Epithelial cell of prostate (primary cell): Measurements from ENCODE around the gene SIT1.
"Not testable (repeated sequence)": the region's sequence is repeated elsewhere in the genome, so short reads cannot be mapped to it uniquely, and the experiment has no call there.

Experiments used
- DNase-seq: peaks from one replicate; pipeline ENCODE4 v3.0.0-alpha.2; 2011; ENCODE audit warnings: low read depth, low spot score
- H3K27ac ChIP-seq: fragments of 450-650 bp; 2 replicates; pipeline ENCODE4 v1.5.1; 2017; ENCODE audit warnings: mild to moderate bottlenecking

Gene SIT1

GRCh38 chr9:35640431-35640830 lies 10.3 kb downstream of the SIT1 start:
- H3K27ac ChIP-seq, DNase-seq: not testable (repeated sequence)

- DNase-seq: no peak
- no peak overlapping the region for H3K27ac ChIP-seq
These were observed 11.1 kb downstream of the SIT1 start for GRCh38 chr9:35639631-35640030.

- H3K27ac ChIP-seq: not testable (repeated sequence)
These were observed 11.5 kb downstream of the SIT1 start for GRCh38 chr9:35639225-35639624.

GRCh38 chr9:35638751-35639150 lies 12.0 kb downstream of the SIT1 start:
- DNase-seq, H3K27ac ChIP-seq: not testable (repeated sequence)

More at GRCh38 chr9:35639225-35639624, 11.5 kb downstream of the SIT1 start:
- not testable (repeated sequence) for DNase-seq

- not testable (repeated sequence) for H3K27ac ChIP-seq
These were observed 13.2 kb downstream of the SIT1 start for GRCh38 chr9:35637427-35637955.

GRCh38 chr9:35636877-35637246 lies 13.9 kb downstream of the SIT1 start:
- DNase-seq, H3K27ac ChIP-seq: not testable (repeated sequence)

More at GRCh38 chr9:35637427-35637955, 13.2 kb downstream of the SIT1 start:
- DNase-seq: not testable (repeated sequence)

GRCh38 chr9:35636135-35636876 lies 14.4 kb downstream of the SIT1 start:
- no peak for DNase-seq
- H3K27ac ChIP-seq: no peak overlapping the region

GRCh38 chr9:35635730-35636129 lies 15.0 kb downstream of the SIT1 start:
- no peak for DNase-seq
- H3K27ac ChIP-seq: no peak overlapping the region

- H3K27ac ChIP-seq: no peak overlapping the region
- DNase-seq: no peak
These were observed 21.1 kb downstream of the SIT1 start for GRCh38 chr9:35629597-35629996.

- DNase-seq: no peak
- no peak overlapping the region for H3K27ac ChIP-seq
These were observed 22.2 kb downstream of the SIT1 start for GRCh38 chr9:35628389-35628991.

GRCh38 chr9:35627575-35627974 lies 23.2 kb downstream of the SIT1 start:
- DNase-seq: no peak
- no peak overlapping the region for H3K27ac ChIP-seq

- H3K27ac ChIP-seq: no peak overlapping the region
- DNase-seq: no peak
These were observed 31.0 kb downstream of the SIT1 start for GRCh38 chr9:35619800-35620158.

GRCh38 chr9:35618854-35619799 lies 31.6 kb downstream of the SIT1 start:
- H3K27ac ChIP-seq: no peak overlapping the region
- no peak for DNase-seq

- H3K27ac ChIP-seq: no peak within 1 kb of the TSS
- no peak for DNase-seq
These were observed 32.4 kb downstream of the SIT1 start, which contains the start of gene CD72 for GRCh38 chr9:35618325-35618727. CD72 (minus strand) TSS chr9:35618413; CDS start chr9:35618303, 110 bp downstream.

GRCh38 chr9:35617548-35617947 lies 33.2 kb downstream of the SIT1 start:
- H3K27ac ChIP-seq: no peak overlapping the region
- no peak for DNase-seq

GRCh38 chr9:35616681-35617459 lies 33.9 kb downstream of the SIT1 start:
- H3K27ac ChIP-seq: no peak overlapping the region
- no peak for DNase-seq

GRCh38 chr9:35615981-35616680 lies 34.6 kb downstream of the SIT1 start:
- no peak for DNase-seq
- H3K27ac ChIP-seq: no peak overlapping the region

GRCh38 chr9:35612843-35613242 lies 37.9 kb downstream of the SIT1 start:
- H3K27ac ChIP-seq: no peak overlapping the region
- no peak for DNase-seq

- not testable (repeated sequence) for DNase-seq, H3K27ac ChIP-seq
These were observed 38.7 kb downstream of the SIT1 start for GRCh38 chr9:35612066-35612465.
